Neutrophil (primary cell): ENCODE measurements around the gene SCLY.

Experiments used
- H3K27ac ChIP-seq: fragments of 200-600 bp; sonication (generic); 2 replicates; pipeline ENCODE4 v1.5.1; 2016; ENCODE audit warnings: mild to moderate bottlenecking, moderate library complexity
- H3K27me3 ChIP-seq: fragments of 200-600 bp; sonication (generic); 2 replicates; pipeline ENCODE4 v1.6.0; 2016; ENCODE audit warnings: mild to moderate bottlenecking
- H3K36me3 ChIP-seq: fragments of 200-600 bp; sonication (generic); 2 replicates; pipeline ENCODE4 v1.5.1; 2017
- H3K4me1 ChIP-seq, 2 experiments: fragments of 200-600 bp in 1 of 2; sonication (generic) in 1 of 2; 1 replicate in 1 of 2; 2 replicates in 1 of 2; pipeline versions ENCODE4 v1.5.1 to v1.6.1; 2013 to 2016; ENCODE audit warnings: low read depth in 1 of 2, low read length in 1 of 2, mild to moderate bottlenecking in 1 of 2, moderate library complexity in 1 of 2; ENCODE audit not compliant: control insufficient read depth in 1 of 2, insufficient read depth in 1 of 2
- H3K4me3 ChIP-seq, 2 experiments: fragments of 200-600 bp in 1 of 2; sonication (generic) in 1 of 2; 1 replicate in 1 of 2; 2 replicates in 1 of 2; pipeline ENCODE4 v1.5.1; 2013 to 2016; ENCODE audit warnings: low read depth in 1 of 2, low read length in 1 of 2, mild to moderate bottlenecking in 1 of 2, moderate library complexity in 1 of 2
- H3K9me3 ChIP-seq: fragments of 200-600 bp; sonication (generic); 2 replicates; pipeline ENCODE4 v1.5.1; 2016
- TF ChIP-seq, protein P1 (sequence below): fragments of 200-600 bp; sonication (generic); IDR thresholded peaks from 2 replicates; pipeline ENCODE4 v1.5.1; 2016; ENCODE audit warnings: antibody characterized with exemption

Gene SCLY

DNA sequence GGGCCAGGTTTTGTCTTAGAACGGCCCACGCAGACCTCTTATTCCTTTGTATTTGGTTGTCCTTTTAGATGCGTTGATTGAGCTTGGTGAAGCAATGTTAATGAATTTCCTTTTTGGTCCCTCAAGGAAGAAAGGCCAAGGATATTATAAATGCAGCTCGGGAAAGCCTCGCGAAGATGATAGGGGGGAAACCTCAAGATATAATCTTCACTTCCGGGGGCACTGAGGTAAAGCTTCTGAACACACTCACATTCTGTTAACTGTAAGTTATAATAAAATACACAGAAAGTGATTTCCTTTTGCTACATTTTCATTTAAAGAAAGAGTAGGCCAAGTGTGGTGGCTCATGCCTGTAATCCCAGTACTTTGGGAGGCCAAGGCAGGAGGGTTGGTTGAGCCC is 7.1 kb downstream of the SCLY start:
- H3K4me1 ChIP-seq, result peaks cover 0 to 4% of the 10 kb centered on the region in 2 experiments
- H3K36me3 ChIP-seq, result peaks cover 9% of the 10 kb centered on the region
- TF ChIP-seq, protein P1, sequence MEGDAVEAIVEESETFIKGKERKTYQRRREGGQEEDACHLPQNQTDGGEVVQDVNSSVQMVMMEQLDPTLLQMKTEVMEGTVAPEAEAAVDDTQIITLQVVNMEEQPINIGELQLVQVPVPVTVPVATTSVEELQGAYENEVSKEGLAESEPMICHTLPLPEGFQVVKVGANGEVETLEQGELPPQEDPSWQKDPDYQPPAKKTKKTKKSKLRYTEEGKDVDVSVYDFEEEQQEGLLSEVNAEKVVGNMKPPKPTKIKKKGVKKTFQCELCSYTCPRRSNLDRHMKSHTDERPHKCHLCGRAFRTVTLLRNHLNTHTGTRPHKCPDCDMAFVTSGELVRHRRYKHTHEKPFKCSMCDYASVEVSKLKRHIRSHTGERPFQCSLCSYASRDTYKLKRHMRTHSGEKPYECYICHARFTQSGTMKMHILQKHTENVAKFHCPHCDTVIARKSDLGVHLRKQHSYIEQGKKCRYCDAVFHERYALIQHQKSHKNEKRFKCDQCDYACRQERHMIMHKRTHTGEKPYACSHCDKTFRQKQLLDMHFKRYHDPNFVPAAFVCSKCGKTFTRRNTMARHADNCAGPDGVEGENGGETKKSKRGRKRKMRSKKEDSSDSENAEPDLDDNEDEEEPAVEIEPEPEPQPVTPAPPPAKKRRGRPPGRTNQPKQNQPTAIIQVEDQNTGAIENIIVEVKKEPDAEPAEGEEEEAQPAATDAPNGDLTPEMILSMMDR, result no peak

DNA sequence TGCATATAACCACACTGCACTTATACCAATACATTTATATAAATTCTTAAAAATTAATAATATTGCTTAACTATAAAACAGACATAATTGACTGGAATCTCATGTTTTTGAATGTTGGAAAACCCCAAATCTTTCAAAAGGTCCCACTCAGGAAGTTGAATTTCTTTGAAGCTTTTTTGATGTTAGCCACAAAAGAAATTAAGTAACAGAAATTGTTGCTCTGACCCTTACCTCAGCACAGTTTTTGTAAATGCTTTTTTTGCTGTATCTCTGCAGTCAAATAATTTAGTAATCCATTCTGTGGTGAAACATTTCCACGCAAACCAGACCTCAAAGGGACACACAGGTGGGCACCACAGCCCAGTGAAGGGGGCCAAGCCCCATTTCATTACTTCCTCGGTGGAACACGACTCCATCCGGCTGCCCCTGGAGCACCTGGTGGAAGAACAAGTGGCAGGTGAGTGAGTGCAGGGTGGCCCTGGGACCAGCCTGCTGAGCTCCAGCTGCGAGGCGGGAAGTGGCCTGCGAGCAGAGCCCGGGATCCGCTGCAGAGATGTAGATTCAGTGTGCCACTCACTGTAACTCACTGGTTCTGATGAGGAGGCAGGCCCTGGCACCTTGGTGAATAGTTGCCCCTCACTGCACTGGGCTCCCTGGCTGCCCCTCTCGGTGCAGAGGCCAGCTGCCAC is 8.4 kb downstream of the SCLY start:
- H3K27ac ChIP-seq, result no peak overlapping the region
- no peak overlapping the region for H3K4me3 ChIP-seq
- H3K4me1 ChIP-seq, result peaks cover 0 to 4% of the 10 kb centered on the region in 2 experiments
- no peaks in the 10 kb centered on the region for H3K27me3 ChIP-seq
- no peaks in the 10 kb centered on the region for H3K9me3 ChIP-seq
- peaks cover 9% of the 10 kb centered on the region for H3K36me3 ChIP-seq
- TF ChIP-seq, protein P1, result no peak

More for the DNA sequence above, 7.1 kb downstream of the SCLY start:
- H3K27me3 ChIP-seq, result no peaks in the 10 kb centered on the region
- no peak overlapping the region for H3K27ac ChIP-seq
- H3K4me3 ChIP-seq, result no peak overlapping the region
- H3K9me3 ChIP-seq, result no peaks in the 10 kb centered on the region

DNA sequence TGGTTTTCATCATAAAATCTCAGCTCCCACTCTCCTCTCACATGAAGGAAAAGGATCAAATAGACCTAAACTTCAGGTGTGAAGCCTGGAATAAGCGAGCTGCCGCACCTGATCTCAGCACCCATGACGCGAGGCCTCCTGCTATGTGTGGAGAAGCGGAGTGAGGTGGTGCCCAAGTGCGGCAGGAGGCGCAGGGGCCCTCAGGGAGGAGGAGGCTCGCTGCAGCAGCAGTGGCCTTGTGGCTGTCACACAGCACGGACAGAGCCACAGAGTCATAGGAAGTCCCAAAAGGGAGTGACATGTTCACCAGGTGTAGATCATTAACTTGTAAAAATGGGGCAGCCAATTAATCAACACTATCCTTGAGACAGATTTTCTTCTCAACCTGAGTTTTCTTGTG is 9.1 kb downstream of the SCLY start:
- Histone ChIP-seq H3K4me1 (peaks cover 0 to 4% of the 10 kb centered on the region in 2 experiments), H3K27me3 (no peaks in the 10 kb centered on the region), H3K4me3 (no peak overlapping the region), H3K27ac (no peak overlapping the region), H3K36me3 (peaks cover 9% of the 10 kb centered on the region), H3K9me3 (no peaks in the 10 kb centered on the region)
- TF ChIP-seq, protein P1, result no peak

DNA sequence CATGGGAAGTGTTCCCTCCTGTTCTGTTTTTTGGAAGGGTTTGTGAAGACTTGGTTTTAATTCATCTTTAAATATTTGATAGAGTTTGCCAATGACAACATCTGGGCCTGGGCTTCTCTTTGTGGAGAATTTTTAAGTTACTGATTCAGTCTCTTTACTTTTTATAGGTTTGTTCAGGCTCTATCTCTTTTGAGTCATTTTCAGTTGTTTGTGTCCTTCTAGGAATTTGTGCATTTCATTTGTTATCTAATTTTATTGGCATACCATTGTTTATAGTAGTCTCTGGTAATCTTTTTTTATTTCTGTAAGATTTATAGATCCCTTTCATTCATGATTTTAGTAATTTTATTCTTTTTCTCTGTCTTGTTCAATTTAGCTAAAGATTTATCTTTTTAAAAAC is 14.6 kb downstream of the SCLY start:
- H3K27ac ChIP-seq, result no peak overlapping the region
- H3K4me1 ChIP-seq, result no peaks in the 10 kb centered on the region
- no peaks in the 10 kb centered on the region for H3K27me3 ChIP-seq
- no peaks in the 10 kb centered on the region for H3K9me3 ChIP-seq
- no peak overlapping the region for H3K4me3 ChIP-seq
- TF ChIP-seq, protein P1, result no peak
- no peaks in the 10 kb centered on the region for H3K36me3 ChIP-seq

DNA sequence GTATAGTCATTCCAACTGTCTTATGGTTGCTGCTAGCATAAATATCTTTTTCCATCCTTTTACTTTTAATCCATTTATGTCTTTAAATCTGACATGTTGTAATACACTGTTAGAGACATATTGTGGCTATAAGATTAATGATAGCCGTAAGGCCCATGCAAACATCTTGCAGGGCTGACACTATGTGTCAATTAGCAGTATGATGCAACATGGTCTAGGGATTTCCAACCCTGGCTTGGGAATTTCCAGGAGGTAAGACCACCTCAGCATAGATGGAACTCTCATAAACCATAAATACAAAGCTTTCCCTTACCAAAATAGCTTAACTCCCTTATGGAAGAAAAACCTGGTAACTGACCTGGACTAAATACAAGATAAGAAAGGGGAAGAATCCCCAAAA is 16.5 kb downstream of the SCLY start:
- Histone ChIP-seq H3K36me3 (peaks cover 10% of the 10 kb centered on the region), H3K27me3 (no peaks in the 10 kb centered on the region), H3K4me1 (no peaks in the 10 kb centered on the region), H3K9me3 (no peaks in the 10 kb centered on the region), H3K27ac (no peak overlapping the region), H3K4me3 (no peak overlapping the region)
- TF ChIP-seq, protein P1, result no peak
